K562 (cell line): ENCODE measurements around the gene PPIL1. TPM values are rescaled to one million over a fixed set of nuclear protein-coding genes. Genes with fewer than 3 reads are reported as not detected.

ENCODE experiments used
- ATAC-seq: fragments of 200-7000 bp; cut with Tn5 transposase; 3 replicates; pipeline ENCODE4 v1.9.1; 2020; ENCODE audit warnings: moderate library complexity
- BruUV-seq: library from RNA; stranded (reverse); fragments of 400-500 nt; replicated peaks from 2 replicates; lab custom pipeline; 2021; lab: Mats Ljungman, UMichigan
- CTCF ChIA-PET: fragments of 300-600 bp; formaldehyde crosslinking; extraction: SDS; loops from one replicate; lab custom pipeline; 2021; ENCODE audit warnings: low intra/inter-chr PET ratio; lab: Yijun Ruan, JAX
- POLR2A ChIA-PET: fragments of 300-600, 350-650 bp; sonication (Branson Sonifier 250); formaldehyde crosslinking; extraction: SDS; loops from one replicate; lab custom pipeline; 2021; ENCODE audit warnings: antibody characterized with exemption, inconsistent platforms; lab: Yijun Ruan, JAX
- DNase-seq, 4 experiments: peaks; one replicate each; pipeline versions ENCODE4 v3.0.0 to v3.0.0-alpha.2; 2011 to 2018; ENCODE audit warnings: low spot score in 3 of 4, mixed read lengths in 3 of 4; ENCODE audit errors: extremely low read depth in 1 of 4
- FAIRE-seq: peaks from 2 replicates; lab custom pipeline; 2011; peaks lifted over from hg19 to GRCh38; lab: Jason Lieb, UNC
- H2AFZ ChIP-seq: 2 replicates; pipeline ENCODE4 v1.6.0; 2011; ENCODE audit warnings: low read depth, low read length, control low read depth, inconsistent platforms
- H3K27ac ChIP-seq: fragments of 200-600 bp; 3 replicates; pipeline ENCODE4 v1.8.0; 2011; ENCODE audit warnings: low read depth, mild to moderate bottlenecking, control low read depth, inconsistent platforms, low read length, moderate library complexity, mixed read lengths; ENCODE audit errors: extremely low read depth
- H3K27me3 ChIP-seq, 2 experiments: fragments of 300-600 bp in 1 of 2; 2 replicates in 1 of 2; 3 replicates in 1 of 2; pipeline versions ENCODE4 v1.6.0 to v1.8.0; 2011; ENCODE audit warnings: inconsistent platforms in 2 of 2, low read length in 2 of 2, mild to moderate bottlenecking in 1 of 2, mixed read lengths in 1 of 2, moderate library complexity in 1 of 2; ENCODE audit not compliant: control insufficient read depth in 2 of 2, insufficient read depth in 2 of 2
- H3K36me3 ChIP-seq: fragments of 300-600 bp; 3 replicates; pipeline ENCODE4 v1.8.0; 2011; ENCODE audit warnings: mild to moderate bottlenecking, low read length, inconsistent platforms; ENCODE audit not compliant: control insufficient read depth, insufficient read depth
- H3K4me1 ChIP-seq, 2 experiments: fragments of 200-600 bp in 1 of 2; replicated peaks in 1 of 2; 2 replicates in 1 of 2; 3 replicates in 1 of 2; pipeline versions ENCODE4 v1.5.1 to v1.8.0; 2011; ENCODE audit warnings: inconsistent platforms in 2 of 2, low read length in 2 of 2, mild to moderate bottlenecking in 1 of 2, mixed read lengths in 1 of 2, moderate library complexity in 1 of 2; ENCODE audit not compliant: control insufficient read depth in 2 of 2, insufficient read depth in 2 of 2
- H3K4me2 ChIP-seq: 2 replicates; pipeline ENCODE4 v1.6.1; 2011; ENCODE audit warnings: low read length, control low read depth, inconsistent platforms, mixed read lengths; ENCODE audit not compliant: insufficient read depth
- H3K4me3 ChIP-seq: fragments of 200-600 bp; sonication (generic), shearing (Covaris generic); 2 replicates; pipeline ENCODE4 v1.5.1; 2016; ENCODE audit warnings: control low read depth, inconsistent platforms
- H3K79me2 ChIP-seq: fragments of 200-600 bp; 3 replicates; pipeline ENCODE4 v1.8.0; 2011; ENCODE audit warnings: low read length, inconsistent platforms; ENCODE audit not compliant: control insufficient read depth, insufficient read depth
- H3K9ac ChIP-seq, 2 experiments: 2 replicates each; pipeline versions ENCODE4 v1.6.0 to v1.6.1; 2011; ENCODE audit warnings: low read depth in 2 of 2, low read length in 2 of 2, control low read depth in 1 of 2, inconsistent platforms in 1 of 2, mild to moderate bottlenecking in 1 of 2, mixed read lengths in 1 of 2; ENCODE audit not compliant: insufficient read depth in 1 of 2
- H3K9me1 ChIP-seq: one replicate; pipeline ENCODE4 v1.6.0; 2011; ENCODE audit warnings: inconsistent platforms, mild to moderate bottlenecking, low read length, moderate library complexity; ENCODE audit not compliant: control insufficient read depth, insufficient read depth
- H3K9me3 ChIP-seq: replicated peaks from 2 replicates; pipeline ENCODE4 v1.5.1; 2011; ENCODE audit warnings: low read depth, low read length, inconsistent platforms; ENCODE audit not compliant: control insufficient read depth, insufficient read depth
- H4K20me1 ChIP-seq: replicated peaks from 2 replicates; pipeline ENCODE4 v1.6.1; 2011; ENCODE audit warnings: low read length, inconsistent platforms, mixed read lengths; ENCODE audit not compliant: control insufficient read depth, insufficient read depth
- ATF1 ChIP-seq, 2 experiments: fragments of 450-650 bp in 1 of 2; IDR thresholded peaks; 2 replicates each; pipeline ENCODE4 v1.6.1; 2016; ENCODE audit warnings: missing compliant biosample characterization in 1 of 2, missing genetic modification characterization in 1 of 2
- ATF2 ChIP-seq: sonication (generic); formaldehyde crosslinking; IDR thresholded peaks from 2 replicates; pipeline ENCODE4 v1.8.1; 2022; ENCODE audit warnings: missing genetic modification reagents
- BACH1 ChIP-seq: fragments of 200-800 bp; sonication (Bioruptor generic); IDR thresholded peaks from 2 replicates; pipeline ENCODE4 v1.6.1; 2016; ENCODE audit warnings: missing genetic modification characterization, missing compliant biosample characterization
- CBFB ChIP-seq: sonication (generic); formaldehyde crosslinking; IDR thresholded peaks from 2 replicates; pipeline ENCODE4 v1.4.0; 2020; ENCODE audit warnings: mild to moderate bottlenecking, missing genetic modification reagents
- CBX3 ChIP-seq, 2 experiments: IDR thresholded peaks; 1 replicate in 1 of 2; 2 replicates in 1 of 2; pipeline ENCODE4 v1.6.1; 2012; ENCODE audit warnings: inconsistent platforms in 2 of 2, low read length in 2 of 2, borderline replicate concordance in 1 of 2, control low read depth in 1 of 2
- CREM ChIP-seq: IDR thresholded peaks from 2 replicates; pipeline ENCODE4 v1.6.1; 2014; ENCODE audit warnings: antibody characterized with exemption, low read depth
- ELF2 ChIP-seq: fragments of 250-450 bp; sonication (Bioruptor Pico); IDR thresholded peaks from 2 replicates; pipeline ENCODE4 v1.5.0; 2021; ENCODE audit warnings: mild to moderate bottlenecking
- ESRRB ChIP-seq: fragments of 250-450 bp; sonication (Bioruptor Pico); IDR thresholded peaks from 2 replicates; pipeline ENCODE4 v1.5.0; 2020; ENCODE audit warnings: mild to moderate bottlenecking, moderate library complexity, borderline replicate concordance
- HNRNPK ChIP-seq: fragments of 200-400 bp; formaldehyde crosslinking; IDR thresholded peaks from one replicate; pipeline ENCODE4 v1.6.1; 2018; ENCODE audit warnings: mild to moderate bottlenecking, low read depth, low read length; ENCODE audit not compliant: poor library complexity, severe bottlenecking
- KAT7 ChIP-seq: sonication (generic); formaldehyde crosslinking; IDR thresholded peaks from 2 replicates; pipeline ENCODE4 v1.8.0; 2022; ENCODE audit warnings: missing genetic modification reagents, mild to moderate bottlenecking, borderline replicate concordance
- KLF16 ChIP-seq: IDR thresholded peaks from 2 replicates; pipeline ENCODE4 v1.6.1; 2016; ENCODE audit warnings: antibody characterized with exemption
- MCM2 ChIP-seq: fragments of 450-650 bp; IDR thresholded peaks from 2 replicates; pipeline ENCODE4 v1.6.1; 2017; ENCODE audit warnings: low read depth, mild to moderate bottlenecking
- NBN ChIP-seq: fragments of 450-650 bp; IDR thresholded peaks from 2 replicates; pipeline ENCODE4 v1.6.1; 2016; ENCODE audit warnings: low read depth, mild to moderate bottlenecking
- NFIX ChIP-seq: fragments of 250-450 bp; sonication (Bioruptor Pico); IDR thresholded peaks from 2 replicates; pipeline ENCODE4 v1.4.0; 2020; ENCODE audit warnings: low read depth, mild to moderate bottlenecking, moderate library complexity
- NR2C1 ChIP-seq, 2 experiments: fragments of 450-650 bp; IDR thresholded peaks; 2 replicates each; pipeline ENCODE4 v1.6.1; 2017; ENCODE audit warnings: mild to moderate bottlenecking in 2 of 2, antibody characterized with exemption in 1 of 2, inconsistent platforms in 1 of 2, missing compliant biosample characterization in 1 of 2, missing genetic modification characterization in 1 of 2
- POLR2H ChIP-seq: IDR thresholded peaks from 2 replicates; pipeline ENCODE4 v1.6.1; 2016; ENCODE audit warnings: missing genetic modification characterization, low read depth, mild to moderate bottlenecking, control low read depth, missing compliant biosample characterization, moderate library complexity
- RBM22 ChIP-seq: fragments of 200-400 bp; formaldehyde crosslinking; IDR thresholded peaks from 2 replicates; pipeline ENCODE4 v1.6.1; 2018; ENCODE audit warnings: low read length, low read depth; ENCODE audit not compliant: poor library complexity, severe bottlenecking
- STAG1 ChIP-seq: sonication (generic); formaldehyde crosslinking; IDR thresholded peaks from 2 replicates; pipeline ENCODE4 v1.5.0; 2020; ENCODE audit warnings: missing genetic modification reagents, borderline replicate concordance
- TFAP4 ChIP-seq: sonication (generic); formaldehyde crosslinking; IDR thresholded peaks from 2 replicates; pipeline ENCODE4 v1.8.0; 2022; ENCODE audit warnings: missing genetic modification reagents, mild to moderate bottlenecking, moderate library complexity, borderline replicate concordance
- U2AF2 ChIP-seq: fragments of 200-400 bp; formaldehyde crosslinking; optimal IDR thresholded peaks from 2 replicates; pipeline ENCODE3; 2017; ENCODE audit warnings: low read depth, mild to moderate bottlenecking, low read length
- ZBTB1 ChIP-seq: sonication (generic); formaldehyde crosslinking; IDR thresholded peaks from 2 replicates; pipeline ENCODE4 v1.8.1; 2023; ENCODE audit warnings: missing genetic modification reagents, low read depth, mild to moderate bottlenecking, borderline replicate concordance
- ZNF436 ChIP-seq: fragments of 250-450, 450-650 bp; sonication (Bioruptor Pico); formaldehyde crosslinking; IDR thresholded peaks from 2 replicates; pipeline ENCODE4 v1.7.0; 2020; ENCODE audit warnings: mild to moderate bottlenecking
- WGBS: fragments of 100-300 bp; shearing (Covaris generic); methylation state at CpG from one replicate; pipeline ENCODE4 v1.1.6; 2016; ENCODE audit warnings: low coverage, mixed read lengths; ENCODE audit not compliant: insufficient coverage; ENCODE audit errors: missing lambda C conversion rate; 5-methylcytosine and 5-hydroxymethylcytosine counted together
- in situ Hi-C: fragments of 300-500 bp; cut with MboI; formaldehyde crosslinking; loops from 4 replicates; pipeline ENCODE4 v1.15.0; 2018; ENCODE audit warnings: inconsistent platforms, mixed read lengths
- intact Hi-C: fragments of 100-400 bp; cut with micrococcal nuclease; formaldehyde crosslinking; loops from 2 replicates; pipeline ENCODE4 v1.14.2; 2022
- polyA plus RNA-seq, 8 experiments: library from polyadenylated mRNA; depleted of rRNA in 4 of 8; stranded (reverse) in 5 of 8; unstranded in 3 of 8; fragments of >200 nt; fragmentation: Nextera tagmentation in 2 of 8; fragmentation: Illumina TruSeq in 1 of 8; extraction: Ambion mirVana in 2 of 8; extraction: Trizol in 1 of 8; gene quantifications; 2 replicates each; pipeline versions ENCODE4 v1.2.1 to v1.2.3, GENCODE V29; 2011 to 2014; ENCODE audit warnings: inconsistent platforms in 1 of 8, missing spikeins in 1 of 8
- total RNA-seq, 7 experiments: library from RNA; depleted of rRNA in 6 of 7; stranded (reverse); fragments of >200 nt in 6 of 7; fragmentation: Illumina TruSeq in 2 of 7; extraction: Trizol in 2 of 7; gene quantifications; 2 replicates each; pipeline versions ENCODE4 v1.2.1 to v1.2.3, GENCODE V29; 2011 to 2021; ENCODE audit warnings: low replicate concordance in 1 of 7

PPIL1 gene
- total and polyA plus RNA-seq, 9 of the 15 experiments (the other 6 are each of a cell fraction or from before 2014, with no cell fraction given): 65.8 to 205 (median 130) TPM

- Histone ChIP-seq H3K9ac (no peak overlapping the region), H3K9me1 (no peaks in the 10 kb centered on the region), H3K4me1 (peaks cover 14 to 34% of the 10 kb centered on the region in 2 experiments; a peak in 4 of 5 replicates), H3K27ac (no peak overlapping the region), H4K20me1 (no peaks in the 10 kb centered on the region), H3K4me2 (no peak overlapping the region), H3K9me3 (no peaks in the 10 kb centered on the region), H3K36me3 (0 out of 3 replicates have a peak, but pooled peaks cover 2% of the 10 kb centered on the region), H3K79me2 (peaks cover 40% of the 10 kb centered on the region), H3K4me3 (no peak overlapping the region), H2AFZ (peak overlapping the region; percentile 100), H3K27me3 (no peaks in the 10 kb centered on the region)
- 94% methylated on average over 3 of the region's 3 CpGs for WGBS
- ChIA-PET CTCF (interaction anchor here (1.3 kb wide), 1 partner anchor 73 kb away, joined by 4 read pairs; no protein-coding TSS in a partner anchor), POLR2A (interaction anchor here (1.7 to 5.8 kb wide), 3 partner anchors 10 to 33 kb away, joined by 8 to 79 read pairs (median 11); partner anchors contain the start of gene PPIL1)
- FAIRE-seq: no peak
- in situ Hi-C loops: no loop called here
- BruUV-seq: no TSS peak
- intact Hi-C loops: loop anchor here (1.0 to 10.0 kb wide), 4 partner anchors 103 to 330 kb away; partner anchors contain the start of gene MTCH1
- ATAC-seq: no peak
- DNase-seq: no peak
- TF ChIP-seq ESRRB (CRISPR knock-in tag) (no peak), NBN (no peak), U2AF2 (no peak), ZNF436 (CRISPR knock-in tag) (no peak), CBFB (no peak), RBM22 (no peak), CBX3 (IDR thresholded peaks at IDR 0.05; ENCODE audit: borderline replicate concordance in 1 of 2, low read length in 2 of 2) (no peak), STAG1 (CRISPR knock-in tag) (no peak), ZBTB1 (CRISPR knock-in tag) (no peak), NR2C1 (IDR thresholded peaks at IDR 0.05) (no peak), NR2C1 (tag; IDR thresholded peaks at IDR 0.05) (peak; percentile 89), POLR2H (tag) (peak; percentile 18; the same call in 1 of the 2 replicates), NFIX (CRISPR knock-in tag) (no peak), ATF2 (CRISPR knock-in tag) (no peak), TFAP4 (CRISPR knock-in tag) (no peak), MCM2 (no peak), KLF16 (no peak), ATF1 (CRISPR knock-in tag; IDR thresholded peaks at IDR 0.05) (no peak), ATF1 (tag; IDR thresholded peaks at IDR 0.05) (peak; percentile 61; the same call in 1 of the 2 replicates), CREM (no peak), KAT7 (no peak), BACH1 (tag) (peak; percentile 73; the same call in 1 of the 2 replicates), HNRNPK (no peak), ELF2 (CRISPR knock-in tag) (no peak)
These were observed 10.0 kb upstream of the PPIL1 start for GRCh38 chr6:36884610-36885009.
